ENCODE measurements around the gene GRSF1. TPM values are rescaled to one million over a fixed set of nuclear protein-coding genes. Genes with fewer than 3 reads are reported as not detected.

The GRSF1 gene, protein sequence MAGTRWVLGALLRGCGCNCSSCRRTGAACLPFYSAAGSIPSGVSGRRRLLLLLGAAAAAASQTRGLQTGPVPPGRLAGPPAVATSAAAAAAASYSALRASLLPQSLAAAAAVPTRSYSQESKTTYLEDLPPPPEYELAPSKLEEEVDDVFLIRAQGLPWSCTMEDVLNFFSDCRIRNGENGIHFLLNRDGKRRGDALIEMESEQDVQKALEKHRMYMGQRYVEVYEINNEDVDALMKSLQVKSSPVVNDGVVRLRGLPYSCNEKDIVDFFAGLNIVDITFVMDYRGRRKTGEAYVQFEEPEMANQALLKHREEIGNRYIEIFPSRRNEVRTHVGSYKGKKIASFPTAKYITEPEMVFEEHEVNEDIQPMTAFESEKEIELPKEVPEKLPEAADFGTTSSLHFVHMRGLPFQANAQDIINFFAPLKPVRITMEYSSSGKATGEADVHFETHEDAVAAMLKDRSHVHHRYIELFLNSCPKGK
- 10 to 100 TPM; 43.2 to 86.5 TPM for total RNA-seq

DNA sequence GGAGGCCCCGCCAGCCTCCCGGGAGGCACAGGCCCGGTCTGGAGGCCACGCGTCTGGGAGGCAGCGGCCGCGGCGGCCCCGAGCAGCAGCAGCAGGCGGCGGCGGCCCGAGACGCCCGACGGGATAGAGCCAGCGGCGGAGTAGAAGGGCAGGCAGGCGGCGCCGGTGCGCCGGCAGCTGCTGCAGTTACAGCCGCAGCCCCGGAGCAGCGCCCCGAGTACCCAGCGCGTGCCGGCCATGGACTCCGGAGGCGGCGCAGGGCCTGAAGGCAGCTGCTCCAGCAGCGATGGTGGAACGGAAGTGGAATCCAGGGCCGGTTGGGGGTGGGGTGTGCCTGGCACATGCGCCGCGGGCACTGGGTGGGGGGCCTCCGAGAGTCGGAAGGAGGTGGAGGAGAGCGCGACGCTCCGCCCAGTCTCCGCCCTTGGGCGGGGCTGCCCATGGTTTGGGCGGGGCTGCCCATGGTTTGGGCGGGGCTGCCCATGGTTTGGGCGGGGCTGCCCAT is at the start of gene GRSF1:
Gene GRSF1 (minus strand): TSS at position 302 of the 505 bp plus-strand sequence. CDS start 63 bp downstream, at position 239.
- TF ChIP-seq, protein P1, sequence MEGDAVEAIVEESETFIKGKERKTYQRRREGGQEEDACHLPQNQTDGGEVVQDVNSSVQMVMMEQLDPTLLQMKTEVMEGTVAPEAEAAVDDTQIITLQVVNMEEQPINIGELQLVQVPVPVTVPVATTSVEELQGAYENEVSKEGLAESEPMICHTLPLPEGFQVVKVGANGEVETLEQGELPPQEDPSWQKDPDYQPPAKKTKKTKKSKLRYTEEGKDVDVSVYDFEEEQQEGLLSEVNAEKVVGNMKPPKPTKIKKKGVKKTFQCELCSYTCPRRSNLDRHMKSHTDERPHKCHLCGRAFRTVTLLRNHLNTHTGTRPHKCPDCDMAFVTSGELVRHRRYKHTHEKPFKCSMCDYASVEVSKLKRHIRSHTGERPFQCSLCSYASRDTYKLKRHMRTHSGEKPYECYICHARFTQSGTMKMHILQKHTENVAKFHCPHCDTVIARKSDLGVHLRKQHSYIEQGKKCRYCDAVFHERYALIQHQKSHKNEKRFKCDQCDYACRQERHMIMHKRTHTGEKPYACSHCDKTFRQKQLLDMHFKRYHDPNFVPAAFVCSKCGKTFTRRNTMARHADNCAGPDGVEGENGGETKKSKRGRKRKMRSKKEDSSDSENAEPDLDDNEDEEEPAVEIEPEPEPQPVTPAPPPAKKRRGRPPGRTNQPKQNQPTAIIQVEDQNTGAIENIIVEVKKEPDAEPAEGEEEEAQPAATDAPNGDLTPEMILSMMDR (IDR thresholded peaks at IDR 0.05), result peak in 1 of 2 donors; percentile 40
- peak within 1 kb of the TSS; percentile 86 to 93 for H3K27ac ChIP-seq
- peak; percentile 92 for DNase-seq (ENCODE audit: low spot score)
- H3K27me3 ChIP-seq, result no peaks in the 10 kb centered on the region
- peaks cover 0 to 30% of the 10 kb centered on the region in 2 donors for H3K4me1 ChIP-seq
- no peaks in the 10 kb centered on the region for H3K9me3 ChIP-seq
- peaks cover 11% of the 10 kb centered on the region for H3K36me3 ChIP-seq
- peak within 1 kb of the TSS; percentile 86 to 98 for H3K4me3 ChIP-seq

DNA sequence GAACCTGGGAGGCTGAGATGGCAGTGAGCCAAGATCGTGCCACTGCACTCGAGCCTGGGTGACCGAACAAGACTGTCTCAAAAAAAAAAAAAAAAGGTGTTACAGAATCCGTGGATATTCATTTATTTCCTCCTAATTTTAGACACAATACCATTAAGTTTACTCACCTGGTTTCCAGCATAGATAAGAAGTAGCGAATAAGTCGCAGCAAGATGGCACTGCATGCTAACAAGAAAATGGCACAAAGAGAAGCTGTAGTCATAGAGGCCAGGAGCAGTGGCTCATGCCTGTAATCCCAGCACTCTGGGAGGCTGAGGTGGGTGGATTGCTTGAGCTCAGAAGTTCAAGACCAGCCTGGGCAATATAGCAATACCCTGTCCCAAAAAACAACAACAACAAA is 45.5 kb upstream of the GRSF1 start:
- Histone ChIP-seq H3K36me3 (no peaks in the 10 kb centered on the region), H3K4me3 (no peak overlapping the region), H3K4me1 (no peaks in the 10 kb centered on the region), H3K27ac (no peak overlapping the region), H3K9me3 (no peaks in the 10 kb centered on the region), H3K27me3 (no peaks in the 10 kb centered on the region)
- TF ChIP-seq, protein P1 (IDR thresholded peaks at IDR 0.05), result no peak
- DNase-seq (ENCODE audit: low spot score), result no peak

DNA sequence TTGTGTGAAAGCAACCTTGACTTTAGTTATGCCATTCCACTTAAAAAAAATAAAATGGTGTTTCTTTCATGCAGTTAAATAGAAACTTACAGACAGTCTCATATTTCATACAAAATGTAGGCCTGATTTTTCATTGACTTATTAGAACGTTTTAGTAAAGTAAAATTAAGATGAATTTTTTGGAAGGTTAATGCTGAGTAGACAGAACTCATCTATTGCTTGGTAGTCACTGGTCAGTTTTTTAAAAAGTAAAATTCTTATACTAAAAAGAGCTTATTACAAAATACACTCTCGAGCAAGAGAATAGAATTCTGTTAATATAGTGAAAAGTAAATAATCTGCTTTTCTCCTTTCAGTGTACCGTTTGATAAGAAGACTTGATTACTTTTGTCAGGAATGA is 41.0 kb upstream of the GRSF1 start:
- Histone ChIP-seq H3K27ac (no peak overlapping the region), H3K36me3 (no peaks in the 10 kb centered on the region), H3K27me3 (no peaks in the 10 kb centered on the region), H3K9me3 (no peaks in the 10 kb centered on the region), H3K4me3 (no peak overlapping the region), H3K4me1 (no peaks in the 10 kb centered on the region)
- DNase-seq (ENCODE audit: low spot score), result no peak
- TF ChIP-seq, protein P1 (IDR thresholded peaks at IDR 0.05), result no peak

DNA sequence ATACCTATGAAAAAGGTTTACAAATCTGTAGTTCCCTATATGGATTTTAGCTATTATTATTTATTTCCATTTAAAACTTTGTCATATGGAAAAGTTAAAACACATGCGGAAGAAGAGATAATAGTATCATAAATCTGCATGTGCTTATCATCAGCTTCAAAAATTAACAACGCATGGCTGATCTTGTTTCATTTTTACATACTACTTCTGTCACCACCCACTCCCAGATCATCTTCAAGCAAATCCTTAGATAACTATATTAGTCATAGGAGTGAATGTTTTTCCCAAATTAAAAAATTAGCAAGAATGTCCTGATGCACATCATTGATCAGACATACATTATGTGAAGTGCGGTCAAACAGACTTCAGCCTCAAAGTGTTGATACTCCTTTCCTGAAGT is 37.9 kb upstream of the GRSF1 start:
- no peak overlapping the region for H3K27ac ChIP-seq
- no peaks in the 10 kb centered on the region for H3K9me3 ChIP-seq
- no peak overlapping the region for H3K4me3 ChIP-seq
- H3K27me3 ChIP-seq, result no peaks in the 10 kb centered on the region
- no peak for DNase-seq (ENCODE audit: low spot score)
- TF ChIP-seq, protein P1 (IDR thresholded peaks at IDR 0.05), result no peak
- no peaks in the 10 kb centered on the region for H3K36me3 ChIP-seq
- H3K4me1 ChIP-seq, result no peaks in the 10 kb centered on the region

DNA sequence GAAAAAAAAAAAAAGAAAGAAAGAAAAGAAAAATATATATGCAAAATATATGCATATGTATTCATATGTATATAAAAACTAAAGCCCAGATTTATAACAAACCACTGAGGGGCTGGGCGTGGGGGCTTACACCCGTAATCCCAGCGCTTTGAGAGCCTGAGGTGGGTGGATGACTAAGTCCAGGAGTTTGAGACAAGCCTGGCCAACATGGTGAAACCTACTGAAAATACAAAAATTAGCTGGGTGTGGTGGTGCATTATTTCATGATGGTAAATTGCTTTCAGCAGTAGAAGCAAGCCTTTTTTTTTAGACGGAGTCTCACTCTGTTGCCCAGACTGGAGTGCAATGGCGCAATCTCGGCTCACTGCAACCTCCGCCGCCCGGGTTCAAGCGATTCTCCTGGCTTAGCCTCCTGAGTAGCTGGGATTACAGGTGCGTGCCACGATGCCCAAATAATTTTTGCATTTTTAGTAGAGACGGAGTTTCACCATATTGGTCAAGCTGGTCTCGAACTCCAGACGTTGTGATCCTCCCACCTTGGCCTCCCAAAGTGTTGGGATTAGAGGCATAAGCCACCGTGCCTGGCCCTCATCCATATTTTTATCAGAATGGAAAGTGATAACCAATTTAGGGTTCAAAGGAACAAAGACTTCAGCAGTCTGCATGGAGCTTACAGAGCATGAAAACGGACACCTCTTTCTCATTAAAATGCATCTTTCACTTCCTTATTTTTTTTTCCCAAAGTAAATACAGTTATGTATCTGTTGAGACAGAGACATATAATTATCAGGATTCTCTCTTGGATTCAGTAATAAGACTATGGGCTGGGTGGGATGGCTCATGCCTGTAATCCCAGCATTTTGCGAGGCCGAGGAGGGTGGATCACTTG is 34.8 kb upstream of the GRSF1 start:
- Histone ChIP-seq H3K36me3 (no peaks in the 10 kb centered on the region), H3K9me3 (no peaks in the 10 kb centered on the region), H3K27me3 (no peaks in the 10 kb centered on the region), H3K4me3 (no peak overlapping the region), H3K4me1 (no peaks in the 10 kb centered on the region), H3K27ac (no peak overlapping the region)
- TF ChIP-seq, protein P1 (IDR thresholded peaks at IDR 0.05), result no peak
- DNase-seq (ENCODE audit: low spot score), result no peak

All from right atrium auricular region (tissue), 2 donors.